ENCODE results near the gene HSD3B1. TPM values are rescaled to one million over a fixed set of nuclear protein-coding genes. Genes with fewer than 3 reads are reported as not detected.

Gene HSD3B1
- not detected for total RNA-seq

- POLR2A ChIA-PET = no interaction called here
- no peaks in the 10 kb centered on the region for H3K4me1 Mint-ChIP-seq (ENCODE audit: low read depth)
- intact Hi-C loops (cut with micrococcal nuclease) = no loop called here
- H3K27me3 Mint-ChIP-seq = no peaks in the 10 kb centered on the region
- no peak within 1 kb of the TSS for H3K27ac Mint-ChIP-seq
- no peak for DNase-seq
- no peaks in the 10 kb centered on the region for H3K36me3 Mint-ChIP-seq
- CTCF ChIA-PET = no interaction called here
- peaks cover 3% of the 10 kb centered on the region for H3K9me3 Mint-ChIP-seq
- no peak within 1 kb of the TSS for H3K4me3 Mint-ChIP-seq
These were observed at the start of gene HSD3B1 for GRCh38 chr1:119506941-119507340. Gene HSD3B1, plus strand, starts transcription at chr1:119507210. Its CDS starts 267 bp downstream, at chr1:119507477.

GRCh38 chr1:119462964-119463363 lies 44.0 kb upstream of the HSD3B1 start:
- Mint-ChIP-seq H3K36me3 (no peaks in the 10 kb centered on the region), H3K27ac (no peak overlapping the region), H3K27me3 (no peaks in the 10 kb centered on the region), H3K9me3 (no peaks in the 10 kb centered on the region), H3K4me3 (no peak overlapping the region), H3K4me1 (ENCODE audit: low read depth) (no peaks in the 10 kb centered on the region)
- intact Hi-C loops (cut with micrococcal nuclease) = no loop called here
- POLR2A ChIA-PET = no interaction called here
- CTCF ChIA-PET = no interaction called here
- no peak for DNase-seq

DNA sequence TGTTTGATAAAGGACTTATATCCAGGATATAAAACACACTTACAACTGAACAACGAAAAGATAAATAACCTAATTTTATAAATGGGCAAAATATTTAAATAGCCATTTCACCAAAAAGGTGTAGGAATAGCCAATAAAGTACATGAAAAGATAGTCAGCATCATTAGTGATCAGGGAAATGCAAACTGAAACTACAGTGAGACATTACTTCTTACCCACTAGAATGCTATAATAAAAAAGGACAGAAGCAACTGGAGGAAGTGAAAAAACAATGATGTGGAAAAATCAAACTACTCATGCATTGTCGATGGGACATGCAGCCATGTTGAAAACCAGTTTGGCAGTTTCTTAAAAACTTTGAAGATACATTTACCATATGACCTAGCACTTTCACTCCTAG lies 43.4 kb upstream of the HSD3B1 start:
- no peak for DNase-seq
- Mint-ChIP-seq H3K27ac (no peak overlapping the region), H3K4me3 (no peak overlapping the region), H3K27me3 (no peaks in the 10 kb centered on the region), H3K9me3 (no peaks in the 10 kb centered on the region), H3K4me1 (ENCODE audit: low read depth) (no peaks in the 10 kb centered on the region), H3K36me3 (no peaks in the 10 kb centered on the region)
- intact Hi-C loops (cut with micrococcal nuclease) = no loop called here
- POLR2A ChIA-PET = no interaction called here
- CTCF ChIA-PET = no interaction called here

- Mint-ChIP-seq H3K27ac (no peak overlapping the region), H3K27me3 (no peaks in the 10 kb centered on the region), H3K4me3 (no peak overlapping the region), H3K36me3 (no peaks in the 10 kb centered on the region), H3K9me3 (no peaks in the 10 kb centered on the region), H3K4me1 (ENCODE audit: low read depth) (no peaks in the 10 kb centered on the region)
- no peak for DNase-seq
- CTCF ChIA-PET = no interaction called here
- intact Hi-C loops (cut with micrococcal nuclease) = no loop called here
- POLR2A ChIA-PET = no interaction called here
These were observed 40.6 kb upstream of the HSD3B1 start for GRCh38 chr1:119466445-119466844.

DNA sequence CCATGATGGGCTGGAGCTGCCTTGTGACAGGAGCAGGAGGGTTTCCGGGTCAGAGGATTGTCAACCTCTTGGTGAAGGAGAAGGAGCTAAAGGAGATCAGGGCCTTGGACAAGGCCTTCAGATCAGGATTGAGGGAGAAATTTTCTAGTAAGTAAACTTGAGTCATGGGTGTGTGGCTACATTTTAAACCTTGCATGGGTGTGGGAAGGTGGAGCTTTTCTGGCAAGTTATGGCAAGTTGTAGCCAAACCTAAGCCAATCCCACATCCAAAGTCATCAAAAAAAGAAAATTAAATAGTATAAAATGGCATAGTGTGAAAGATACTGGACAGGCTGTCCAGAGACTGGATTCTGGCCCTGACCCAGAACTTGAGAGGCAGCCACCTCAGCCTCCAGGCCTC lies 39.8 kb upstream of the HSD3B1 start:
- no peaks in the 10 kb centered on the region for H3K4me1 Mint-ChIP-seq (ENCODE audit: low read depth)
- CTCF ChIA-PET = no interaction called here
- no peak overlapping the region for H3K27ac Mint-ChIP-seq
- H3K27me3 Mint-ChIP-seq = no peaks in the 10 kb centered on the region
- H3K4me3 Mint-ChIP-seq = no peak overlapping the region
- POLR2A ChIA-PET = no interaction called here
- DNase-seq = no peak
- H3K36me3 Mint-ChIP-seq = no peaks in the 10 kb centered on the region
- H3K9me3 Mint-ChIP-seq = no peaks in the 10 kb centered on the region
- intact Hi-C loops (cut with micrococcal nuclease) = no loop called here

DNA sequence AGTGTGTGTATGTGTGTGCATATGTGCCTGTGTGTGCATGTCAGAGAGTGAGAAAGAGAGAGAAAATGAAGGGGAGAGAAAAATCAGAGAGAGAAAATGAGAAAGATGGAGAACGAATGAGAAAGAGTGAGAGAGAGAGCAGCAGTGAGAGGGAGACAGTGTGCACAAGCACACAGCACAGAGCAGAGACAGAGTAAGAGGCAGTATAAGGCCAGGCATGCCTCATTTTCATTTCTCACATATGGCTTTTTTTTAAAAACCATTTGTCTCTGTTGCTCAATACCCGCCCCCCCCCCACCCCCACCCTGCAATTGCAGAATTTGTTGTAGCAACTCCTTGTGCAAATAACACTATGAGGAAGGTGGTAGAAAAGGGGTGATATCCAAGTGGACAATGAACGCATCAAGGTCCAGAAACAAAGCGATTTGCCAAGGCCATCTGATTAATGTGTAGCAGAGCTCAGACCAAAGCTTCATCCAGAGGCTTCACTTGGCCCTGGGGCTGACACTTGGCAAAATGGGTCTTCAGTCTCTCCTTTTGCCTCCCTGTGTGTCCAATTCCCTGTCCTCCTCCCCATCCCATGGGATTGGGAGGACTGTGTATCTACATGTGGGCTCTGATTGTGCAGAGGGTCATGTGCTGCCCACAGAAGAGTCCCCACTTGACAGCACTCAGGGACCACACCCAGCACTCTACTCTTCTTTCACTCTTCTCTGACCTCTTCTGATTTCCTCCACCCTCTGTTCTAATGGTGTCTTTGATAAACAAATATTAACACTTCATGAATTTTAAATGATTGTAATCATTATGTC lies 38.9 kb upstream of the HSD3B1 start:
- H3K27me3 Mint-ChIP-seq = no peaks in the 10 kb centered on the region
- no peaks in the 10 kb centered on the region for H3K36me3 Mint-ChIP-seq
- DNase-seq = no peak
- no peak overlapping the region for H3K27ac Mint-ChIP-seq
- no peaks in the 10 kb centered on the region for H3K9me3 Mint-ChIP-seq
- no peaks in the 10 kb centered on the region for H3K4me1 Mint-ChIP-seq (ENCODE audit: low read depth)
- POLR2A ChIA-PET = no interaction called here
- no peak overlapping the region for H3K4me3 Mint-ChIP-seq
- intact Hi-C loops (cut with micrococcal nuclease) = no loop called here
- CTCF ChIA-PET = no interaction called here

DNA sequence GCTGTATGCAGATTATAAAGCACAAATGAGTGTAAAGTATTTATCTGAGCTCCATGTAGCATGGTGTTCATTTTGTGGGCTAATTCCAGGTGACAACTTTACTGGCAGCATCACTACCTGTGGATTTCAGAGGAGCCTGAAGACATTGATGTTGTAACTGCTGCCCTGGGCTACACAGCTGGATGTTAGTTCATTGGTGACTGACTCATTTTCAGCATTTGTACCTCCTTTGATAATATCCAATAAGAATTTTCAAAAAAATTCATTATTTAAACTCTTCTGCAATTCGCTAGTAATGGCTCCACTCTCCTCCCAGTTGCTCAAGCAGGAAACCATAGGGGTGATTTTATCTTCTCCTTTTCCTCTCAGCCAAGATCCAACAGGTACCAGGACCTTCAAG lies 37.3 kb upstream of the HSD3B1 start:
- no peak for DNase-seq
- CTCF ChIA-PET = no interaction called here
- H3K4me1 Mint-ChIP-seq (ENCODE audit: low read depth) = no peaks in the 10 kb centered on the region
- H3K27ac Mint-ChIP-seq = no peak overlapping the region
- H3K27me3 Mint-ChIP-seq = no peaks in the 10 kb centered on the region
- no peaks in the 10 kb centered on the region for H3K36me3 Mint-ChIP-seq
- no peak overlapping the region for H3K4me3 Mint-ChIP-seq
- intact Hi-C loops (cut with micrococcal nuclease) = no loop called here
- POLR2A ChIA-PET = no interaction called here
- H3K9me3 Mint-ChIP-seq = no peaks in the 10 kb centered on the region

DNA sequence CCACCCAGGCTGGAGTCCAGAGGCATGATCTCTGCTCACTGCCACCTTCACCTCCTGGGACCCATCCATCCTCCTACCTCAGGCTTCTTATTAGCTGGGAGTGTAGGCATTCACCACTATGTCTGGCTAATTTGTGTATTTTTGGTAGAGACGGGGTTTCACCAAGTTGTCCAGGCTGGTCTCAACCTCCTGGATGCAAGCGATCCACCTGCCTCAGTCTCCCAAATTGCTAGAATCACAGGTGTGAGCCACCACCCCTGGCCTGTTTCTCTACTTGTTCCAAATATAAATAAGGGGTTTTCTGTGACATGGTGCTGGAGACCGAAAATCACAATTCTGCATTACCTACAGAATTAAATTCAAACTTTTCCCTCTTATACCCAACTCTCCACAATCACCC lies 36.6 kb upstream of the HSD3B1 start:
- Mint-ChIP-seq H3K36me3 (no peaks in the 10 kb centered on the region), H3K4me3 (no peak overlapping the region), H3K27me3 (no peaks in the 10 kb centered on the region), H3K9me3 (no peaks in the 10 kb centered on the region), H3K27ac (no peak overlapping the region), H3K4me1 (ENCODE audit: low read depth) (no peaks in the 10 kb centered on the region)
- no peak for DNase-seq
- ChIA-PET CTCF (no interaction called here), POLR2A (no interaction called here)
- intact Hi-C loops (cut with micrococcal nuclease) = no loop called here

GRCh38 chr1:119470958-119471357 lies 36.1 kb upstream of the HSD3B1 start:
- POLR2A ChIA-PET = no interaction called here
- no peaks in the 10 kb centered on the region for H3K9me3 Mint-ChIP-seq

GRCh38 chr1:119471566-119471965 lies 35.4 kb upstream of the HSD3B1 start:
- H3K9me3 Mint-ChIP-seq = no peaks in the 10 kb centered on the region
- intact Hi-C loops (cut with micrococcal nuclease) = no loop called here
- DNase-seq = no peak
- no peak overlapping the region for H3K27ac Mint-ChIP-seq
- no peak overlapping the region for H3K4me3 Mint-ChIP-seq
- POLR2A ChIA-PET = no interaction called here
- CTCF ChIA-PET = no interaction called here
- no peaks in the 10 kb centered on the region for H3K4me1 Mint-ChIP-seq (ENCODE audit: low read depth)
- no peaks in the 10 kb centered on the region for H3K36me3 Mint-ChIP-seq
- no peaks in the 10 kb centered on the region for H3K27me3 Mint-ChIP-seq

More at GRCh38 chr1:119470958-119471357, 36.1 kb upstream of the HSD3B1 start:
- intact Hi-C loops (cut with micrococcal nuclease) = no loop called here
- H3K27me3 Mint-ChIP-seq = no peaks in the 10 kb centered on the region
- CTCF ChIA-PET = no interaction called here
- H3K4me1 Mint-ChIP-seq (ENCODE audit: low read depth) = no peaks in the 10 kb centered on the region
- no peak overlapping the region for H3K27ac Mint-ChIP-seq
- no peak for DNase-seq
- no peaks in the 10 kb centered on the region for H3K36me3 Mint-ChIP-seq
- no peak overlapping the region for H3K4me3 Mint-ChIP-seq

GRCh38 chr1:119472080-119472818 lies 34.8 kb upstream of the HSD3B1 start:
- POLR2A ChIA-PET = no interaction called here
- Mint-ChIP-seq H3K27me3 (no peaks in the 10 kb centered on the region), H3K9me3 (no peaks in the 10 kb centered on the region), H3K27ac (no peak overlapping the region), H3K4me3 (no peak overlapping the region), H3K4me1 (ENCODE audit: low read depth) (no peaks in the 10 kb centered on the region), H3K36me3 (no peaks in the 10 kb centered on the region)
- no peak for DNase-seq
- intact Hi-C loops (cut with micrococcal nuclease) = no loop called here
- CTCF ChIA-PET = no interaction called here

DNA sequence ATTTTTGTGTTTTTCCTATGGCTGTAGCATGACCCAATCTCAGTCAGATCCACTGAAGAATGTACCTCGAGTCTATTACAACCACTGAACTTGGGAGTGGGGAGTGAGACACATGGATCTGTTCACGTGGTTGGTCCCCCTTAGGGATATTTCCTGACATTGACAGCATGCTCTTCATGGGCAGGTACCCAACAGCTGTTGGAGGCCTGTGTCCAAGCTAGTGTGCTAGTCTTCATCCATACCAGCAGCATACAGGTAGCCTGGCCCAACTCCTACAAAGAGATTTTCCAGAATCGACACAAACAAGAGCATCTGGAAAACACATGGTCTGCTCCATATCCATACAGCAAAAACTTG lies 34.2 kb upstream of the HSD3B1 start:
- no peak for DNase-seq
- H3K27me3 Mint-ChIP-seq = no peaks in the 10 kb centered on the region
- intact Hi-C loops (cut with micrococcal nuclease) = no loop called here
- no peak overlapping the region for H3K27ac Mint-ChIP-seq
- CTCF ChIA-PET = no interaction called here
- no peaks in the 10 kb centered on the region for H3K4me1 Mint-ChIP-seq (ENCODE audit: low read depth)
- no peak overlapping the region for H3K4me3 Mint-ChIP-seq
- no peaks in the 10 kb centered on the region for H3K9me3 Mint-ChIP-seq
- POLR2A ChIA-PET = no interaction called here
- H3K36me3 Mint-ChIP-seq = no peaks in the 10 kb centered on the region

DNA sequence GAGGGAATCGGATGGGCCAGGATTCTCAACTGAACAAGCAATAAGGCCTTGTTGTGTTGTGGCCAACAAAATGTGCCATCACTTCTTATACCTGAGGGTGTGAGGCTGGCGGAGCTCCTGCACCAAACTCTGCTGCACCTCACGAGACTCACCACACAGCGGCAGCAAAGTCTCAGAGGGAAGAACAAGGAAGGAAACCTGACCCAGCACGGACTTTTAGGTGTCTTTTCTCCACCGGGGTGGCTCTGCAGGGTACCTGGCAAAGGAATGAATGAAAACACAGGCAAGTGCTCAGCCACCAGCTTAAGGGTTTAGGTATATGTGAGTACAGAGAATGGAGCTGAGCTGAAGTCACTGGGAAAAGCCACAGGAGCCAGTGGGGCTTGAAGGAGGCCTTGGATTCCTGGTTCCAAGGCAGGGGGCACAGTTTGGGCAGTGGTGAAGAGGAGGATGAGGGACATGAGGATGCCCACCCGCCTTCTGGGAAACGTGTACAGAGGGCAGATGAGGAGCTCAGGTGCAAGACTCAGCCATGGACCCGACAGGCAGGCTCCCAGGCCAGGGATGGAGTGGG lies 31.1 kb upstream of the HSD3B1 start:
- peak; percentile 40 for DNase-seq
- Mint-ChIP-seq H3K36me3 (no peaks in the 10 kb centered on the region), H3K27ac (no peak overlapping the region), H3K27me3 (no peaks in the 10 kb centered on the region), H3K4me1 (ENCODE audit: low read depth) (no peaks in the 10 kb centered on the region), H3K9me3 (no peaks in the 10 kb centered on the region), H3K4me3 (no peak overlapping the region)
- POLR2A ChIA-PET = no interaction called here
- intact Hi-C loops (cut with micrococcal nuclease) = no loop called here
- CTCF ChIA-PET = interaction anchor here (0.7 to 1.0 kb wide), 2 partner anchors 46 to 109 kb away, joined by 3 read pairs; no protein-coding TSS in a partner anchor
